GM12891 (cell line): ENCODE data around the gene SLC25A15.

Experiments used
- PAX5 ChIP-seq: IDR thresholded peaks from 2 replicates; pipeline ENCODE4 v1.6.1; 2011; ENCODE audit warnings: low read length, moderate library complexity, mild to moderate bottlenecking; ENCODE audit not compliant: insufficient read depth, severe bottlenecking
- POLR2A ChIP-seq: IDR thresholded peaks from 2 replicates; pipeline ENCODE4 v1.6.1; 2011; ENCODE audit warnings: low read depth, low read length, control low read depth
- POLR2AphosphoS5 ChIP-seq: IDR thresholded peaks from 2 replicates; pipeline ENCODE4 v1.6.1; 2011; ENCODE audit warnings: low read depth, low read length, control low read depth
- POU2F2 ChIP-seq: IDR thresholded peaks from 2 replicates; pipeline ENCODE4 v1.6.1; 2011; ENCODE audit warnings: low read depth, mild to moderate bottlenecking, control low read depth, low read length, moderate library complexity
- SPI1 ChIP-seq: IDR thresholded peaks from 2 replicates; pipeline ENCODE4 v1.6.1; 2011; ENCODE audit warnings: low read depth, low read length, control low read depth
- TAF1 ChIP-seq: IDR thresholded peaks from 2 replicates; pipeline ENCODE4 v1.6.1; 2011; ENCODE audit warnings: low read depth, low read length, control low read depth

GRCh38 chr13:40787062-40787461, 2.3 kb upstream of the SLC25A15 start:
- TF ChIP-seq POLR2AphosphoS5 (no peak), POLR2A (no peak), PAX5 (no peak), SPI1 (no peak), TAF1 (no peak), POU2F2 (no peak)
